HepG2 (cell line): ENCODE results near the gene SOX12. TPM values are rescaled to one million over a fixed set of nuclear protein-coding genes. Genes with fewer than 3 reads are reported as not detected.

Source experiments
- ATAC-seq: fragments of 200-7000 bp; cut with Tn5 transposase; 3 replicates; pipeline ENCODE4 v1.9.1; 2020; ENCODE audit warnings: mild to moderate bottlenecking, moderate library complexity
- BruUV-seq: library from RNA; stranded (reverse); fragments of 400-500 nt; replicated peaks from 2 replicates; lab custom pipeline; 2021; lab: Mats Ljungman, UMichigan
- CTCF ChIA-PET: fragments of 300-600 bp; formaldehyde crosslinking; extraction: SDS; loops from one replicate; lab custom pipeline; 2021; ENCODE audit warnings: low total read pairs, inconsistent platforms, low intra/inter-chr PET ratio; lab: Yijun Ruan, JAX
- POLR2A ChIA-PET: fragments of 350-600 bp; sonication (Branson Sonifier 250); formaldehyde crosslinking; loops from one replicate; lab custom pipeline; 2020; ENCODE audit warnings: antibody characterized with exemption, inconsistent platforms; lab: Yijun Ruan, JAX
- DNase-seq: peaks from one replicate; pipeline ENCODE4 v3.0.0-alpha.2; 2015; ENCODE audit warnings: low spot score
- FAIRE-seq: peaks from 3 replicates; lab custom pipeline; 2011; peaks lifted over from hg19 to GRCh38; lab: Jason Lieb, UNC
- H2AFZ ChIP-seq: one replicate; pipeline ENCODE4 v1.6.1; 2011; ENCODE audit warnings: low read length, inconsistent platforms
- H3K27ac ChIP-seq: fragments of 300-600 bp; 3 replicates; pipeline ENCODE4 v1.8.0; 2011; ENCODE audit warnings: mixed run types, mild to moderate bottlenecking, mixed read lengths, low read length, inconsistent platforms; ENCODE audit not compliant: insufficient read depth; ENCODE audit errors: extremely low read length
- H3K27me3 ChIP-seq, 2 experiments: fragments of 200-600 bp in 1 of 2; 2 replicates in 1 of 2; 3 replicates in 1 of 2; pipeline versions ENCODE4 v1.6.0 to v1.8.0; 2011; ENCODE audit warnings: low read length in 2 of 2, mild to moderate bottlenecking in 2 of 2, moderate library complexity in 2 of 2, inconsistent platforms in 1 of 2; ENCODE audit not compliant: insufficient read depth in 2 of 2, control insufficient read depth in 1 of 2
- H3K36me3 ChIP-seq, 2 experiments: fragments of 200-600 bp in 1 of 2; replicated peaks in 1 of 2; 2 replicates in 1 of 2; 3 replicates in 1 of 2; pipeline versions ENCODE4 v1.5.1 to v1.8.0; 2011; ENCODE audit warnings: low read length in 2 of 2, inconsistent platforms in 1 of 2; ENCODE audit not compliant: insufficient read depth in 2 of 2, control insufficient read depth in 1 of 2
- H3K4me1 ChIP-seq: 2 replicates; pipeline ENCODE4 v1.5.1; 2012; ENCODE audit warnings: low read length, inconsistent platforms; ENCODE audit not compliant: insufficient read depth
- H3K4me2 ChIP-seq: 2 replicates; pipeline ENCODE4 v1.6.0; 2011; ENCODE audit warnings: low read depth, low read length, inconsistent platforms
- H3K4me3 ChIP-seq, 3 experiments: fragments of 200-600 bp in 1 of 3; sonication (generic), shearing (Covaris generic) in 1 of 3; replicated peaks in 1 of 3; 2 replicates each; pipeline ENCODE4 v1.5.1; 2011 to 2016; ENCODE audit warnings: low read length in 3 of 3, inconsistent platforms in 2 of 3, low read depth in 2 of 3, mild to moderate bottlenecking in 2 of 3, control low read depth in 1 of 3, mixed read lengths in 1 of 3; ENCODE audit not compliant: insufficient read depth in 1 of 3
- H3K79me2 ChIP-seq: one replicate; pipeline ENCODE4 v1.6.1; 2011; ENCODE audit warnings: low read length, inconsistent platforms; ENCODE audit not compliant: insufficient read depth
- H3K9ac ChIP-seq: 2 replicates; pipeline ENCODE4 v1.6.0; 2011; ENCODE audit warnings: mild to moderate bottlenecking, low read depth, low read length, inconsistent platforms; ENCODE audit not compliant: insufficient read depth
- H3K9me3 ChIP-seq: 2 replicates; pipeline ENCODE4 v1.5.1; 2012; ENCODE audit warnings: mild to moderate bottlenecking, low read length
- H4K20me1 ChIP-seq: 2 replicates; pipeline ENCODE4 v1.6.0; 2011; ENCODE audit warnings: inconsistent platforms, mild to moderate bottlenecking, low read length, moderate library complexity; ENCODE audit not compliant: insufficient read depth
- JUN ChIP-seq: sonication (generic); formaldehyde crosslinking; IDR thresholded peaks from 2 replicates; pipeline ENCODE4 v1.4.0; 2020; ENCODE audit warnings: mild to moderate bottlenecking, missing genetic modification reagents
- PRDM10 ChIP-seq: sonication (generic); formaldehyde crosslinking; IDR thresholded peaks from 2 replicates; pipeline ENCODE4 v1.4.0; 2020; ENCODE audit warnings: low read depth, missing genetic modification reagents
- ZBTB10 ChIP-seq: sonication (generic); formaldehyde crosslinking; IDR thresholded peaks from 2 replicates; pipeline ENCODE4 v1.4.0; 2020; ENCODE audit warnings: missing genetic modification reagents, borderline replicate concordance
- ZMAT3 ChIP-seq: sonication (generic); formaldehyde crosslinking; conservative IDR thresholded peaks from 2 replicates; pipeline ENCODE4 v1.7.0; 2021; ENCODE audit warnings: missing genetic modification reagents
- ZNF121 ChIP-seq: sonication (generic); formaldehyde crosslinking; IDR thresholded peaks from 2 replicates; pipeline ENCODE4 v1.5.0; 2020; ENCODE audit warnings: mild to moderate bottlenecking, missing genetic modification reagents
- ZNF337 ChIP-seq: sonication (generic); formaldehyde crosslinking; IDR thresholded peaks from 2 replicates; pipeline ENCODE4 v1.5.1; 2020; ENCODE audit warnings: missing genetic modification reagents, low read depth, mild to moderate bottlenecking, borderline replicate concordance
- ZNF629 ChIP-seq: sonication (generic); formaldehyde crosslinking; conservative IDR thresholded peaks from 2 replicates; pipeline ENCODE4 v1.5.0; 2020; ENCODE audit warnings: missing genetic modification reagents
- ZNF841 ChIP-seq: sonication (generic); formaldehyde crosslinking; IDR thresholded peaks from 2 replicates; pipeline ENCODE4 v1.8.1; 2023; ENCODE audit warnings: missing genetic modification reagents, borderline replicate concordance
- WGBS: methylation state at CpG from one replicate; pipeline ENCODE4 v1.1.6; 2017; ENCODE audit warnings: low lambda C conversion rate; 5-methylcytosine and 5-hydroxymethylcytosine counted together
- in situ Hi-C: cut with HindIII; loops from 2 replicates; pipeline ENCODE4 v1.10.0; 2017; ENCODE audit warnings: low pct_unique_long_range_greater_than_20kb; ENCODE audit not compliant: extremely low pct_ligation_motif_present
- intact Hi-C: fragments of 100-400 bp; cut with micrococcal nuclease; formaldehyde crosslinking; loops from one replicate; pipeline ENCODE4 v1.10.0; 2022; ENCODE audit not compliant: unreplicated experiment
- polyA plus RNA-seq, 8 experiments: library from polyadenylated mRNA; depleted of rRNA in 3 of 8; stranded (reverse) in 7 of 8; unstranded in 1 of 8; fragments of >200 nt; fragmentation: Illumina TruSeq in 4 of 8; extraction: Trizol in 4 of 8; gene quantifications; 2 replicates each; pipeline versions ENCODE4 v1.2.1 to v1.2.3, GENCODE V29; 2011 to 2016; ENCODE audit warnings: low read depth in 4 of 8, missing spikeins in 1 of 8, mixed read lengths in 1 of 8; ENCODE audit not compliant: insufficient read depth in 1 of 8
- total RNA-seq, 5 experiments: library from RNA; depleted of rRNA; stranded (reverse); fragments of >200 nt; fragmentation: Illumina TruSeq; extraction: Trizol; gene quantifications; 2 replicates each; pipeline ENCODE4 v1.2.3, GENCODE V29; 2016; ENCODE audit warnings: low read depth in 1 of 5
- TF ChIP-seq, protein P1 (sequence below): IDR thresholded peaks from 2 replicates; pipeline ENCODE4 v1.6.1; 2016; ENCODE audit warnings: low read depth, control low read depth

Gene SOX12
- total and polyA plus RNA-seq, 2 of the 13 experiments (the other 11 are each of a cell fraction or from before 2014, with no cell fraction given), result 10.0 to 18.7 TPM

DNA sequence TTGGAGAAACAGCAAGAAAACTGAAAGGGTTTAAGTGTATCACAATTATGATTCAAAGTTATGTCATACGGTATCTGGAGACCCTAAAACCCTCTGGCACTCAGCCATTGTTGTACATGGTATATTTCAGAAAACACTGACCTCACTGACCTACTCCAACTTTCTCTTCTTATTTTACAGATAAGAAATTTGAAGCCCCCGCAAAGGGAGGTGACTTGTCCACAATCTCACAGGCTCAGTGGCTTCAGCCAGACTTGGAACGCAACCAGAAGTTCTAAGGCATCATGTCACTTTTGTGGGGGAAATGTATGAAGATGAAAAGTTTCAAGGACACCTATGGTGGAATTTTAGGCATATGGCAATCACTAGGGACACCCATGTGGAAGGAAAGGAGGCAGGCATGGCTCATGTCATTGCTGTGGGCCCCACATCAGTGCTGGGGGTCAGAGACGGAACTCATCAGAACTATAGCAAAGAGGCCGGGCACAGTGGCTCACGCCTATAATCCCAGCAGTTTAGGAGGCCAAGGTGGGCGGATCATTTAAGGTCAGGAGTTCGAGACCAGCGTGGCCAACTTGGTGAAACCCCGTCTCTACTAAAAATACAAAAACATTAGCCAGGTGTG is 50.0 kb downstream of the SOX12 start:
- FAIRE-seq, result no peak
- Histone ChIP-seq H3K79me2 (peaks cover 7% of the 10 kb centered on the region), H3K4me3 (no peak overlapping the region), H4K20me1 (no peaks in the 10 kb centered on the region), H3K9me3 (no peaks in the 10 kb centered on the region), H2AFZ (no peak overlapping the region), H3K36me3 (no peaks in the 10 kb centered on the region), H3K27ac (no peak overlapping the region), H3K4me1 (peaks cover 72% of the 10 kb centered on the region), H3K4me2 (no peak overlapping the region), H3K27me3 (no peaks in the 10 kb centered on the region), H3K9ac (no peak overlapping the region)
- intact Hi-C loops, result no loop called here
- no peak for DNase-seq
- CTCF ChIA-PET, result no interaction called here
- 93% methylated on average over 10 of the region's 10 CpGs for WGBS
- POLR2A ChIA-PET, result interaction anchor here (7.0 to 25.4 kb wide), 2 partner anchors 15 to 16 kb away, joined by 257 to 1587 read pairs; partner anchors contain the start of gene TRIB3
- in situ Hi-C loops, result no loop called here
- BruUV-seq, result no TSS peak
- TF ChIP-seq JUN (CRISPR knock-in tag) (no peak), ZNF337 (CRISPR knock-in tag) (no peak), ZMAT3 (CRISPR knock-in tag) (no peak)
- TF ChIP-seq, protein P1, sequence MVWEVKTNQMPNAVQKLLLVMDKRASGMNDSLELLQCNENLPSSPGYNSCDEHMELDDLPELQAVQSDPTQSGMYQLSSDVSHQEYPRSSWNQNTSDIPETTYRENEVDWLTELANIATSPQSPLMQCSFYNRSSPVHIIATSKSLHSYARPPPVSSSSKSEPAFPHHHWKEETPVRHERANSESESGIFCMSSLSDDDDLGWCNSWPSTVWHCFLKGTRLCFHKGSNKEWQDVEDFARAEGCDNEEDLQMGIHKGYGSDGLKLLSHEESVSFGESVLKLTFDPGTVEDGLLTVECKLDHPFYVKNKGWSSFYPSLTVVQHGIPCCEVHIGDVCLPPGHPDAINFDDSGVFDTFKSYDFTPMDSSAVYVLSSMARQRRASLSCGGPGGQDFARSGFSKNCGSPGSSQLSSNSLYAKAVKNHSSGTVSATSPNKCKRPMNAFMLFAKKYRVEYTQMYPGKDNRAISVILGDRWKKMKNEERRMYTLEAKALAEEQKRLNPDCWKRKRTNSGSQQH (CRISPR knock-in tag), result no peak
- ATAC-seq, result no peak

DNA sequence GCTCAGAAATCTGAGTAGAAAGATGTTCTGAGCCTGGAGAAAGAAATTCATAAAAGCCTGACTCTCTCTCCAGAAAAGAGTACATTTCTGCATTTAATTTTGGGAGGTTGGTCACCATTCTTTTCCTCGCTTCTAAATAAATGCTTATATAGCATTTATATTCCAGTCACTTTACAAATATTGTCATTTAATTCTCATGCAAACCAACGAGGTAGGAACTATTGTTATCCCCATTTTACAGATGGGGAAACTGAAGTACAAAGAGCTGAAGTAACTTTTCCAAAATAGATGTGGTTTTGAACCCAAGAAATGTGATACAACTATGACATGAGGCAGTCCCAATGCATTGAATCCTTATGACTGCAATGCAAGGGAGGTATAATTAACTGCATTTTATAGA is 50.7 kb downstream of the SOX12 start:
- BruUV-seq, result no TSS peak
- 46% methylated on average over 2 of the region's 2 CpGs for WGBS
- ATAC-seq (no peak), FAIRE-seq (no peak), DNase-seq (no peak)
- Histone ChIP-seq H4K20me1 (no peaks in the 10 kb centered on the region), H3K79me2 (peaks cover 8% of the 10 kb centered on the region), H3K4me2 (no peak overlapping the region), H3K9ac (no peak overlapping the region), H3K27ac (no peak overlapping the region), H3K36me3 (no peaks in the 10 kb centered on the region), H3K4me3 (no peak overlapping the region), H2AFZ (no peak overlapping the region), H3K27me3 (no peaks in the 10 kb centered on the region), H3K9me3 (no peaks in the 10 kb centered on the region), H3K4me1 (peaks cover 65% of the 10 kb centered on the region)
- CTCF ChIA-PET, result no interaction called here
- intact Hi-C loops (no loop called here), in situ Hi-C loops (no loop called here)
- POLR2A ChIA-PET, result interaction anchor here (24.1 kb wide), 1 partner anchor 22 kb away, joined by 909 read pairs; the partner anchor contains the start of gene RBCK1
- TF ChIP-seq ZNF629 (CRISPR knock-in tag) (peak; percentile 82), ZNF841 (CRISPR knock-in tag) (no peak), ZNF121 (CRISPR knock-in tag) (no peak), PRDM10 (no peak), ZBTB10 (CRISPR knock-in tag) (no peak)
